HepG2 (cell line): ENCODE measurements around the gene SRBD1. TPM values are rescaled to one million over a fixed set of nuclear protein-coding genes. Genes with fewer than 3 reads are reported as not detected.

Experiments
- ATF1 ChIP-seq: IDR thresholded peaks from 2 replicates; pipeline ENCODE4 v1.6.1; 2016; ENCODE audit warnings: mild to moderate bottlenecking, control low read depth
- CREBL2 ChIP-seq: sonication (generic); formaldehyde crosslinking; IDR thresholded peaks from 2 replicates; pipeline ENCODE4 v1.8.1; 2023; ENCODE audit warnings: missing genetic modification reagents, mild to moderate bottlenecking, borderline replicate concordance
- DMAP1 ChIP-seq: IDR thresholded peaks from 2 replicates; pipeline ENCODE4 v1.6.1; 2016
- IRF2 ChIP-seq: IDR thresholded peaks from 2 replicates; pipeline ENCODE4 v1.6.1; 2018; ENCODE audit warnings: missing genetic modification reagents, missing compliant biosample characterization
- KLF13 ChIP-seq: sonication (generic); formaldehyde crosslinking; IDR thresholded peaks from 2 replicates; pipeline ENCODE4 v1.4.0; 2020; ENCODE audit warnings: mild to moderate bottlenecking, missing genetic modification reagents
- MNT ChIP-seq: fragments of 450-650 bp; IDR thresholded peaks from 2 replicates; pipeline ENCODE4 v1.6.1; 2016
- POLR2G ChIP-seq: fragments of 200-400 bp; formaldehyde crosslinking; IDR thresholded peaks from 2 replicates; pipeline ENCODE4 v1.6.1; 2018; ENCODE audit warnings: mild to moderate bottlenecking, low read depth, low read length, moderate library complexity
- SIN3B ChIP-seq: fragments of 150-350 bp; IDR thresholded peaks from 2 replicates; pipeline ENCODE4 v1.6.1; 2014; ENCODE audit warnings: low read length
- SNAPC2 ChIP-seq: sonication (generic); formaldehyde crosslinking; IDR thresholded peaks from 2 replicates; pipeline ENCODE4 v1.8.1; 2022; ENCODE audit warnings: mild to moderate bottlenecking, missing genetic modification reagents
- TBX3 ChIP-seq: fragments of 450-650 bp; IDR thresholded peaks from 2 replicates; pipeline ENCODE4 v1.6.1; 2017; ENCODE audit warnings: antibody characterized with exemption, mild to moderate bottlenecking, inconsistent platforms, borderline replicate concordance
- TCF7L2 ChIP-seq: IDR thresholded peaks from 2 replicates; pipeline ENCODE4 v1.6.1; 2011; ENCODE audit warnings: mild to moderate bottlenecking, low read depth, low read length, moderate library complexity
- TERF1 ChIP-seq: sonication (generic); formaldehyde crosslinking; IDR thresholded peaks from 2 replicates; pipeline ENCODE4 v1.8.0; 2022; ENCODE audit warnings: mild to moderate bottlenecking, missing genetic modification reagents, moderate library complexity
- ZEB1 ChIP-seq: IDR thresholded peaks from 2 replicates; pipeline ENCODE4 v1.6.1; 2012; ENCODE audit warnings: mild to moderate bottlenecking, low read depth, inconsistent platforms; ENCODE audit not compliant: insufficient replicate concordance
- ZIK1 ChIP-seq: sonication (generic); formaldehyde crosslinking; IDR thresholded peaks from 2 replicates; pipeline ENCODE4 v1.5.0; 2020; ENCODE audit warnings: mild to moderate bottlenecking, low read depth, missing genetic modification reagents, borderline replicate concordance
- ZNF441 ChIP-seq: sonication (generic); formaldehyde crosslinking; IDR thresholded peaks from 2 replicates; pipeline ENCODE4 v1.7.0; 2021; ENCODE audit warnings: missing genetic modification reagents, borderline replicate concordance
- ZNF558 ChIP-seq: sonication (generic); formaldehyde crosslinking; IDR thresholded peaks from 2 replicates; pipeline ENCODE4 v1.9.0; 2022; ENCODE audit warnings: mild to moderate bottlenecking, missing genetic modification reagents, borderline replicate concordance
- ZNF589 ChIP-seq: sonication (generic); formaldehyde crosslinking; conservative IDR thresholded peaks from 2 replicates; pipeline ENCODE4 v1.8.0; 2022; ENCODE audit warnings: mild to moderate bottlenecking, moderate library complexity, missing genetic modification reagents
- ZNF644 ChIP-seq: IDR thresholded peaks from 2 replicates; pipeline ENCODE4 v1.6.1; 2016; ENCODE audit warnings: low read depth
- ZNF740 ChIP-seq: sonication (generic); formaldehyde crosslinking; IDR thresholded peaks from 2 replicates; pipeline ENCODE4 v1.4.0; 2020; ENCODE audit warnings: missing genetic modification reagents
- ZNF768 ChIP-seq: sonication (generic); formaldehyde crosslinking; IDR thresholded peaks from 2 replicates; pipeline ENCODE4 v1.4.0; 2020; ENCODE audit warnings: missing genetic modification reagents
- ZNF788 ChIP-seq: sonication (generic); formaldehyde crosslinking; IDR thresholded peaks from 2 replicates; pipeline ENCODE4 v1.5.0; 2020; ENCODE audit warnings: mild to moderate bottlenecking, missing genetic modification reagents, borderline replicate concordance
- ZSCAN5A ChIP-seq: sonication (generic); formaldehyde crosslinking; IDR thresholded peaks from 2 replicates; pipeline ENCODE4 v1.8.0; 2022; ENCODE audit warnings: mild to moderate bottlenecking, missing genetic modification reagents, borderline replicate concordance
- ZUFSP ChIP-seq: sonication (generic); formaldehyde crosslinking; IDR thresholded peaks from 2 replicates; pipeline ENCODE4 v1.9.0; 2021; ENCODE audit warnings: missing genetic modification reagents, mild to moderate bottlenecking, borderline replicate concordance
- polyA plus RNA-seq, 8 experiments: library from polyadenylated mRNA; depleted of rRNA in 3 of 8; stranded (reverse) in 7 of 8; unstranded in 1 of 8; fragments of >200 nt; fragmentation: Illumina TruSeq in 4 of 8; extraction: Trizol in 4 of 8; gene quantifications; 2 replicates each; pipeline versions ENCODE4 v1.2.1 to v1.2.3, GENCODE V29; 2011 to 2016; ENCODE audit warnings: low read depth in 4 of 8, missing spikeins in 1 of 8, mixed read lengths in 1 of 8; ENCODE audit not compliant: insufficient read depth in 1 of 8
- total RNA-seq, 5 experiments: library from RNA; depleted of rRNA; stranded (reverse); fragments of >200 nt; fragmentation: Illumina TruSeq; extraction: Trizol; gene quantifications; 2 replicates each; pipeline ENCODE4 v1.2.3, GENCODE V29; 2016; ENCODE audit warnings: low read depth in 1 of 5

The SRBD1 gene
- total and polyA plus RNA-seq, 2 of the 13 experiments (the other 11 are each of a cell fraction or from before 2014, with no cell fraction given): 3.2 to 23.9 TPM

- TF ChIP-seq KLF13 (CRISPR knock-in tag) (no peak), SIN3B (no peak), ZNF441 (CRISPR knock-in tag) (no peak), SNAPC2 (CRISPR knock-in tag) (0 out of 2 replicates have a peak, but pooled peaks have one; percentile 55), ZNF768 (CRISPR knock-in tag) (no peak), TERF1 (CRISPR knock-in tag) (no peak), ZSCAN5A (CRISPR knock-in tag) (peak; percentile 32; the same call in 1 of the 2 replicates), ZNF589 (CRISPR knock-in tag) (no peak), POLR2G (no peak), CREBL2 (CRISPR knock-in tag) (no peak), TBX3 (no peak), ATF1 (CRISPR knock-in tag) (peak; percentile 35; the same call in 1 of the 2 replicates), ZIK1 (CRISPR knock-in tag) (no peak), TCF7L2 (peak; percentile 58; the same call in 1 of the 2 replicates), DMAP1 (CRISPR knock-in tag) (0 out of 2 replicates have a peak, but pooled peaks have one; percentile 25), ZUFSP (CRISPR knock-in tag) (no peak), ZNF740 (no peak), IRF2 (CRISPR knock-in tag) (peak; percentile 69; the same call in 1 of the 2 replicates), MNT (no peak), ZNF788 (CRISPR knock-in tag) (no peak), ZNF558 (CRISPR knock-in tag) (no peak), ZEB1 (peak; percentile 96), ZNF644 (CRISPR knock-in tag) (0 out of 2 replicates have a peak, but pooled peaks have one; percentile 11)
Observed at GRCh38 chr2:45373534-45373933, 237.5 kb downstream of the SRBD1 start (continued).
